GM04503 (cell line): ENCODE measurements around the gene RNF19B.
"Not testable (repeated sequence)": the region's sequence is repeated elsewhere in the genome, so short reads cannot be mapped to it uniquely, and the experiment has no call there.

ENCODE experiments used
- DNase-seq: peaks from one replicate; pipeline ENCODE4 v3.0.0-alpha.2; 2012; ENCODE audit warnings: low read depth

Gene RNF19B

DNA sequence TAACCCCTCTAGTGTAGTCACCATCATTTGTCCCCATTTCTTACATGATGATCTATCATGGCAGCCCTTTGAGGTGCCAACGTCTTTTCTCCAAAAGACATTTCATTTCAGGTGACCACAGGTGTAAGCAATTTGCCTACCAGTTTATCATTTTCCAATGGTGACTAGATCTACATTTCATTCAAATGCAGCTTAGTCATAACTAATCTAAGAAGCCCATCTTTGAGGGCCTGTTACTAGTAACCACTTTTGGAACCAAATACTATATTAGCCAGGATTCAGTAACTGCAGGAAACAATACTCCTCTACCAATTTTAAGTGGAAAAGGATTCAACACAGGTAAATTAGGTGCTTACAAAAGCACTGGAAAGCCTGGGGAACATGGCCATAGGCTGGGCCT is 32.8 kb downstream of the RNF19B start:
- no peak for DNase-seq

DNA sequence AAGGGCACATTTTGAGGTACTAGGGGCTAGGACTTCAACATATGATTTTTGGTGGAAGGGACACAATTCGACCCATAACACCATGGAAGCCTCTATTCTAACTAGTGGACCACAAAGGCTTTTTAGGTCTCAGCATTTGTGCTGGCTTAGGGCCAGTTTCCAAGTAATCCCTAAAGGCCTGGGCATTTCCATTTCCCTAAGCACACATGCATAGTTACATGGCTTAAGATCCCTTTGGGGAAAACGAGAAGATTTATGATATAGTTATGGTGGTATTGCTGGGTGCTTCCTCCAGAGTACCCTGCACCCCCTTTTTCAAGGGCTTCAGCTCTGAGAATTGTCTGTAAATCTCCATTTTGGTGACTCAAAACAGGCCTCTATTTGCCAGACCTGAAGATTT is 35.2 kb downstream of the RNF19B start:
- no peak for DNase-seq

DNA sequence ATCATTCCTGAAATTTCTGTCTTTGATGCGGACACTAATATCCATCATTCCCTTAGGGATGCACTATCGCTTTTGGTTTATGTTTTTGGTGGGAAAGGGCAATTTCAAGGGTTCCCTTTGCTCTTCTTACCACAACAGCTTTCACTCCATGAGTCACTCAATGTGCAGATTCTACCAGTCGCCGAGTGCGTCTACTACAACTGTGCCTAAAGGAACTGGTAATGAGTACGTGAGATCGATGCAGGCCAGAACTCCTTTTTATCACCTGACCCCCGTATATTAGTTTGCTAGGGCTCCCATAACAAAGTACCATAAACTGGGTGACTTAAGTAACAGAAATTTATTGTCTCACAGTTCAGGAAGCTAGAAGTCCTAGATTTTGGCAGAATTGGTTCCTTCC is 35.9 kb downstream of the RNF19B start:
- DNase-seq = no peak

DNA sequence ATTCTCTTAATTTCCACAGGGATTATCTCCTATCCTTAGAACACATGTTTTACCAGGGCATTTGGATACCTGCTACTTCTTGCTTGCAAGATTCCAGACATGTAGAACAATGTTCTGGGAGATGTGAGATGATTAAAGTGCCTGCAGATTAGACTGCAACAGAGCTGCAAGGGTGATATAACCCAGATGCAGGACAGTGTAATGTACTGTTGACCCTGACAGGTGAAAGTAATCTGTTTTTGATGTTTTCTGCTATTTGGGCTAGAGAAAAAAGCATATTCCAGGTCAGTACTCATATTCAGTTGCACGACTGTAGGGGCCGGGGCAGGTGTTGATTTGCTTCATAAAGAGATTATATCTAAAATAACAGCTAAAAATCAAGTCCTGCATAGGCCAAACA is 36.3 kb downstream of the RNF19B start:
- no peak for DNase-seq

DNA sequence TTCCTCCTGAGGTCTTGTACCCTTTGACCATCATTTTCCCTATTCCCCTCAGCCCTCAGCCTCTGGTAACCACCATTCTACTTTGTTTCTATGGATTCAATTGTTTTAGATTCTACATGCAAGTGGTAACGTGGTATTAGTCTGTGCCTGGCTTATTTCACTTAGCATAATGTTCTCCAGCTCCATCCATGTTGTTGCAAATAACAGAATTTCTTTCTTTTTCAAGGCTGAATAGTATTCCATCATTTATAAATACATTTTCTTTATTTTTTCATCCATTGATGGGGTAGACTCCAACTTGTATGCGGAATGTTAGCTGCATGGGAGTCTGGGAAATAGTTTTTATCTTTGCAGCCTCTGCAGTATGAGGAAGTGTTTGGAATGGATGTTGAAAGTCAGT is 37.2 kb downstream of the RNF19B start:
- no peak for DNase-seq

DNA sequence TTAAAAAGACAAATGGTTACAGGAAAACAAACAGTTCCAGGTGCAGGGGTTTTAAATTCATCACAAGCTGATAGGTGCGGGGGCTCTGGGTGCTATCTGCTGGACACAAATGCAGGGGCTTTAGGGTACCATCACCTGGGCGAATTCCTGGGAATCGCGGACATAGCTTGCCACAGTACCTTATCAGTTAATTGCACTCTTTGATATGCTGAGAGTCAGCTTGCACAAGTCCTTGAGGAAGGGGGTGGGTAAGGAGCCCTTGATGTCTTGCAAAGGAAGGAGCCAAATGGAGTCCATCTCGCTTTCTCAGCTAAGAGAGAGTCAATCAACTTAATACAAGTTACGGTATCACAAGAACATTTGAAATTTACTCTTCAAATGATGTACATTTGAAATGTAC is 38.0 kb downstream of the RNF19B start:
- DNase-seq = no peak

DNA sequence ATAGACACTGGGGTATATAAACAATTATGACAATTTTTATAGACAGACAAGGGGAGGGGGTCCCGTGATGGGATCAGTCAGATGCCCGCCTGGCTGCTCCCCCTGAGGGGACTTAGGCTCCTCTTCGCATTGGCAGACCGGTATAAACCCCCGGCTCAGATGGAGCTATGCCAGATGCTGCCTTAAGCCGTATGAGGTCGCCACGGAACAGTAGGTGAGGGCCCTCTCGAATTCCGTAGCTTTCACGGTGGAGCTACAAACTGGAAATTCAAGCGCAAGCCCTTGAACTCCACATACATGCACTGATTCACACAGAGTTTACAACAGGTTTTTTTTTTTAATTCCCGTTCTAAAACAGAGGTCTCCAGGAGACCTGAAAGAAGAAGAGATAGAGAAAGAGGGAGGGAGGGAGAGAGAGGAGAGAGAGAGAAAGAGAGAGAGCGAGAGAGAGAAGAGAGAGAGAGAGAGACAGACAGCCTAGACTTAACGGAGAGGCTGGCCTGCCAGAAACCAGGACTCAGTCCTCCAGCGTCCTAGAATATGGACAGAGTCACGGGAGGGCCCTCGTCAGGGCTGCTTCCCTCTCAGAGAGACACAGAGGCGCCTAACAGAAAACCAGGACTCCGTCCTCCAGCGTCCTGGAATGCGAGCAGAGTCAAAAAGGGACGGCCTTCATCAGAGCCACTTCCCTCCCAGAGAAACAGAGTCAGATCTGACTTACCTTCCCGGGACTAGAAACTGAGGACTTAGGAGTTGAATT is 39.0 kb downstream of the RNF19B start:
- DNase-seq = no peak

DNA sequence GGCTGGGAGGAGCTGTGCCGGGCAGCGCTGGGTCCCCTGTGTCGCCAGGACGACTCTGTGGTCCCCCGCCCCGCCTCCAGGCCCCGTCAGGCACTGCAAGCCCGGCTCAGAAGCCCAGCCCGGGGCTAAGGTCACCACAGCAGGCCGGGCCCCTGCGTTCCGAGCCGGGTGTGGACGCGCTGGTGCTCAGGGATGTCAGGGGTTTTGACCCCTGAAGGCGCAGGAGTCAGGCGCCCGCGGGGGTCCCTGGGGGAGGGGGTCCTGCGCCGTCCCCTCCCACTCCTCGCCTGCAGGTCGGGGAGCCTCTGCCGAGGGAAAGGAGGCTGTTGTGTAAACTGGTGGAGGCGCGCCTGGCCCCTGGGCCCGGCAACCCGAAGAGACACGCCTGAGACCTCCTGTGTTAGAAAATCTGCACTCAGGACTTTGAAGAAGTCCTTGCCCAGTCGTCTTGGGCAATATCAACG is 39.7 kb downstream of the RNF19B start:
- DNase-seq = no peak

DNA sequence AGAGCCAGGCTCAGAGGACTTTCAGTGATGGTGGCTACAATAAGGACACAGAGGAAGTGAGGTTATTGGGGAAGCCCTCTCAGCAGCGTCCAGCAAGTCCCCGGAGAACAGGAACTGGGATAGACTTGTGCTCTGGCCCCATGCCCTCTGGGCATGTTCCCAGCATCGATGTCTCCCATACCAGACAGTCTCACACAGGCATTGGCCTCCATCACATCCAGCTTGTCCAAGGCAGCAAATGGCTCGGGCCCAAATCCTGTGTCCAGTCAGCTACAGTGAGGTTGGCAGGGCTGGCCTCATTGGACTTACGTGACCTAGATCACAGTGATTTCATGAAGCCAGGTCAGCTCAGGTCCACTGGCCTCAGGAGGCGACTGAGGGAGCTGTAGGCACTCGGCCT is 43.8 kb downstream of the RNF19B start:
- DNase-seq = no peak

DNA sequence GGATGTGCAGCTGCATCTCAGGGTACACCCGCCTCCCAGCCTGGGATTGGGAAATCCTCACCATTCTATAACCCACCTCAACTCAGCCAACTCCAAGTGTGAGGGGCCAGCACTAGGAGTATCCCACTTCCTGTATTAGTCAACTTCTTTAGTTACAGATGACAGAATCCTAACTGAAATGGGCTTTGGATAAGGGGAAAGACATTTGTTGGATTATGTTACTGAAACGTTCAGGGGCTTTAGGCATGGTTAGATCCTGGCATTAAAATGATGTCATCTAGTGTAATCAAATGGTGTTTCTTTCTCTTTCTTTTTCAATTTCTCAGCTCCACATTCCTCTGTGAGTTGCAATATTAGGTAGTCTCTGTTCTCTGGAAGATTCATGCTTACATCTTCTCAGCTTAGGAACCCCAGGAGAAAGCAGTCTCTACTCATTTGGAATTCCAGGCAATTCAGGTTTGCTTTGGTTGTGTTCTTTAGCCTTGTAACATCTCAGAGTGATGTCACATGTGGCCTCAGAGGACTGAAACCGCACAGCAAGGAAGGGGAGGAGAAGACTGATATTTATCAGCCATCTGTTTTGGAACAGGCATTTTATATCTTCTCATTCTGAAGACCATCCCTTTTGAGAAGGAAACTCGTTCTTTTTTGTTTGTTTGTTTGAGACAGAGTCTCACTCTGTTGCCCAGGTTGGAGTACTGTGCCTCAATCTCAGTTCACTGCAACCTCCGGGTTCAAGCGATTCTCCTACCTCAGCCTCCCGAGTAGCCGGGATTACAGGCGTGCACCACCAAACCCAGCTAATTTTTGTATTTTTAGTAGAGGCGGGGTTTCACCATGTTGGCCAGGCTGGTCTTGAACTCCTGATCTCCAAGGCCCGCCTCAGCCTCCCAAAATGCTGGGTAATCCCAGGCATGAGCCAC is 44.5 kb downstream of the RNF19B start:
- DNase-seq = no peak

DNA sequence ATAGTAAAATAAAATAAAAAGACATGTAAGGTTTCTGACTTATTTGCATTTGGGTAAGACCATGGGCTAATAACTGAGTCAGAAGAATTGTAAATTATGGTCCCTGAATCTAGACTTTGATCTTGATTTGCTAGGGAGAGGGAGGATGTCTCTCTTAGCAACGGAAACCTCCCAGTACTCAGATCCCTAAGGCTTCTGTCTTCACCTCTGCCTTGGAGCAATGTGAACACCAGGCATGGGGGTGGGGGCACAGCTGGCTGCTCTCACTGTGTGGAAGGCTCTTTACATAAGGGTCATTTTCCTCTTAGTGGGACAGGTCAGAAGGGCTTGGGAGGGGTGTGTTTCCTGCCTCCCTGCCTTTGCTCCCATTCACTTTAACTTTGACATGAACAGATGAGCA is 46.4 kb downstream of the RNF19B start:
- DNase-seq = no peak

DNA sequence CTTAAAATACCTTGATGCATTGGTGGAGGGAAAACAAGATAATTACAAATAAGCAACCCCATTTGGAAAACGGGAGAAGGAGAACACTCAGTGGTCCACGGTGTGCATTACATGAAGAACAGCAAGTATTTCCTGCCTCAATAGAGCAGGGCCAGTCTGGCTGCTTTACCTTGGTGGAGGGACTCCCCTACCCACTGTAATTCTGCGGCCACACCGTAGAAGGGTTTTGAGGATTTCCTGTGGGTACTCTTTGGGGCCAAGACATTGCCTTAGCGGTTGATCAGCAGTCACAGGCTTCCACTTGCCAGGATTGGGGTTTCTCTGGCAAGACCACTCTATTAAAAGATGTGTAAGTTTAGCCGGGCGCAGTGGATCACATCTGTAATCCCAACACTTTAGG is 47.1 kb downstream of the RNF19B start:
- DNase-seq = no peak

DNA sequence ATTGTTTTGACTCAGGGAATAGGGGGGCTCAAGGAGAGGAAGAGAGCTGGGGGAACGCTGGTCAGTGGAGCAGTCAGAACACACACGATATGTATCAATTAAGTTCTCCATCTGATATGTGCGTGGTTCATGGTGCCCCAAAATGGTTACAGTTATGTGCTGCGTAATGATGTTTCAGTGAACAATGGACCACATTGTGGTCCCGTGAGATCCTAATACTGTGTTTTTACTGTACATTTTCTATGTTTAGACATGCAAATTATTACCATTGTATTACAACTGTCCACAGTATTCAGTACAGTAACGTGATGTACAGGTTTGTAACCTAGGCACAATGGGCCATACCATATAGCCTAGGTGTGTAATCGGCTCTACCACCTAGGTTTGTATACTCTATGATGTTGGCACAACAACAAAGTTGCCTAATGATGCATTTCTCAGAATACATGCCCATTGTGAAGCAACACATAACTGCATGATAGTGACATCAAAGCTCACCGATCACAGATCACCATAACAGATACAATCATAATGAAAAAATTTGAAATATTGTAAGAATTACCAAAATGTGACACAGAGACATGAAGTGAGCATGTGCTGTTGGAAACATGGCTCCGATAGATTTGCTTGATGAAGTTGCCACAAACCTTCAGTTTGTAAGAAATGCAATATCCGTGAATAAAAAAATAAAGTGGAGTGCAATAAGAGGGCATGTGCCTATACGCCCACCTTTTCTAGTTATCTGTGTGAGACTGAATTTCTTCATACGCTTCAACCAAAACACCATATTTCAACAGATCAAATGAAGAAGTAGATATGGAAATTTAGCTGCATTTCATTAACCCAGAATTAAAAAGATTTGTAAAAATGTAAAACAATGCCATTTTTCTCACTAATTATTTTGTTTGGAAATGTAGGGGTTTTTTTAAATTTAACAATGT is 48.6 kb downstream of the RNF19B start:
- no peak for DNase-seq

DNA sequence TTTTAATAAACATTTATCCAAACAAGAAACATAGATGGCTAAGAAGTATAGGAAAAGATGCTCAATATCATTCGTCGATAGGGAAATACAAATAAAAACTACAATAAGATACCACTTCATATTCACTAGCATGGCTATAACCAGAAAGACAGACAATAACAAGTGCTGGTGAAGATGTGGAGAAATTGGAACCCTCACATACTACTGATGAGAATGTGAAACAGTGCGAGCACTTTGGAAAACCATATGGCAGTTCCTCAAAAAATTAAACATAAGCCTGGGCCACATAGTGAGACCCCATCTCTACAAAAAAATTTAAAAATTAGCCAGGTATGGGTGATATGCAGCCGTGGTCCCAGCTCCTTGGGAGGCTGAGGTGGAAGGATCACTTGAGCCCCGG is 54.3 kb downstream of the RNF19B start:
- DNase-seq = no peak

DNA sequence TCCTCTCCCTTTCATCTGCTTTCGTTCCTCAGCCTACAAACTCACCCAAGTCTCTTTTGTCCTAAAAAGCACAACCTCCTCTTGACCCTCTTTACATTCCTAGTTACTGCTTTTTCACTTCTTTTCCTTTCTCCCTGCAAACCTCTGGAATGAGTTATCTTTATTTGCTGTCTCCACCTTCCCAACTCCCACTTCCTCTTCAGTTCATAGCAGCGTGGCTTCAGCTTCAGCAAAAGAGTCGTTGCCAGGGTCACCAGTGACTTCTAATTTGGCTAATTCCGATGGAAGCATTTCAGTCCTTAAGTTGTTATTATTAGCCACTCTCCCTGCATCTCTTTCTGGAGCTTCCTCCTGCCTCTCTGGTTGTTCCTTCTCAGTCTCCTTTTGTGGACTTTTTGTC is 57.2 kb downstream of the RNF19B start:
- no peak for DNase-seq

DNA sequence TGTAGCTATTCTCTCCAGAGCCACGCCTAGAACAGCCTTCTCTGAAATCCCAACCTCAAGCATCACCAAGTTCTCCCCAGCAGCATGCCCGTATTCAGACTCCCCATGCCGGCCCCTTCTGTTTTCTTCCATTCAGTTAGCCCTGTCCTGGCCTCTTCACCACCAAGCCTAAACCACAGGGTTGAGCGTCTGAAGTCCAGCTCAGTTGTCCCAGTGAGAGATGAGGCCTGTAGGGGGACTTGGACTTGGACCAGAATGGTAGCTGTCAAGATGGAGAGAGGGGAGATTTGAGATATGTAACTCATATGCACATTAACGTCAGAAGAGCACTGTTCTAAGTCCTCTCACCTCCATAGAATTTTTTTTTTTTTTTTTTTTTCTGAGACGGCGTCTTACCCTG is 58.0 kb downstream of the RNF19B start:
- DNase-seq = no peak

DNA sequence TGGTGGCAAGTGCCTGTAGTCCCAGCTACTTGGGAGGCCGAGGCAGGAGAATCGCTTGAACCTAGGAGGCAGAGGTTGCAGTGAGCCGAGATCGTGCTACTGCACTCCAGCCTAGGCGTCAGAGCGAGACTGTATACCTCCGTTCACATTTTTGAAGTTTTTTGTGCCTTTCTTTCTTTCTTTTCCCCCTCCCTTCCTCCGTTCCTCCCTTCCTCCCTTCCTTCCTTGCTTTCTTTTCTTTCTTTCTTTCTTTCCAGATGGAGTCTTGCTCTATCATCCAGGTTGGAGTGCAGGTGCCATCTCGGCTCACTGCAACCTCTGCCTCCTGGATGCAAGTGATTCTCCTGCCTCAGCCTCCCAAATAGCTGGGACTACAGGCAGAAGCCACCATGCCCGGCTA is 59.0 kb downstream of the RNF19B start:
- DNase-seq = not testable (repeated sequence)

DNA sequence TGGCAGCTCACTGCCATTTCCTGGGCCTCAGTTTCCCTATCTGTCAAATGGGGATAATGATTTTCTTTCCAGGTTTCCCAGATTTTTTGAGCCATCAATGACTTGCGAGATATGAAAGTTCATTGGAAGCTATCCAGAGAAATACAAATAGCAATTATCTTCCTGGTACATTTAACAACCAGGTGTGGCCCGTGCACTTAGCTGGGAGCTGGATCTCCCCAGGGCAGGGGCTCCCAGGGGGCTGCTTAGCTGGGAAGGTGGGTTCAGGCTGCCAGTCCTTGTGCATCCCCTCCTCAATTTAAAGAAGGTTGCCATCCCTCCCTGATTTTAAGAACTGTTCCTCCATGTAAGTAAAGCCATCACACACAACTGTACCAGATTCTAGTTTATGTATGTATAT is 59.8 kb downstream of the RNF19B start:
- DNase-seq = no peak

DNA sequence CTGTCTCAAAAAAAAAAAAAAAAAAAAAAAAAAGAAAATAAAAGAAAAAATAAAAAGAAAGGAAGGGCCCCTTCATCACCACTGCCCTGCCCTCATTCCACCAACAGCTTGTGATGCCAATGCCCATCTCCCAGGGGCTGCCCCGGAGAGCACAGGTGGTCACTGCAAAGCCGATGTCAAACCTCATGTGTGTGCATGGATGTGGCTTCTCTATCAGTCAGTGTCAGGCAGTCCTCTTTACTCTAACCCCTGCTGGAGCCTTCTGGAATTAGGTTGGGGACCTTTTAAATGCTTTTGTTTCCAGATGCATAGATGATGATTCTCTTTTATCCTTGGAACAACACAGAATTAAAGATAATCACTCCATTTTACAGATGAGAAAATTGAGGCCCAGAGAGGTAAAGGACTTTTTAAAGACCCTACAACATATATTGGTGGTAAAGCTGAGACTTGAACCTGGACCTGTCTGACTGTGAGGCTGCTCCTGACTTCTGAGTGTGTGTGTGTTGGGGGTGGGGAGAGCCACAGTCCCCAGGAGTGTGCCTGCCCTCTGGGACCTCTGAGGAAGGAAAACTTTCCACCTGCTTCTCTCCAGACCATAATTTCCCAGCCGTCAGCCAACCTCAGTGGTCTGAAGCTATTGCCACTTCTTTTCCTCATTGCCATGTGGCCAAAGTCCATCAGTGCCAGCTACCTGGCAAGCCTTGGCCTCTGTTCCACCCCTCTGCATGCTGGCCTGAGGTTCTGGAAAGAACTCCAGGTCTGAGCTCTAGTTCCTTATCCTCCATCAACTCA is 60.4 kb downstream of the RNF19B start:
- DNase-seq = no peak

DNA sequence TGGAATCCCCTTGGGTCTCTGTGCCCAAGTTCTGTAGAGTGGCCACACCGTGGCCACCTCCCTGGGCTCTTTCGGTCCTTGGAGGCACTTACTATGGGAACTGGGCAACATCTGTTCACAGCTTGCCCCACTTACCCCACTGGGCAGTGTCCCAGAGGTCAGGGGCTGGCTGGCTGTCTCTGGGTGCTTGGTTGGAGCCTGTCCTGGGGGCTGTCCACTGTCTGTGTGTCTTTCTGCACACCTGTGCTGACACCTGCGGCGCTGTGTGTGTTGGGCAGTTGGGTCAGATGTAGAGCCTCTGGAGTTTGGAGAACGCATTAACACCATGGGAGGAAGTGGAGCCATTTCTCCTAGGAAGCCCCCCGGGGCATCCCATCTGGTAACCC is 62.1 kb downstream of the RNF19B start:
- no peak for DNase-seq

DNA sequence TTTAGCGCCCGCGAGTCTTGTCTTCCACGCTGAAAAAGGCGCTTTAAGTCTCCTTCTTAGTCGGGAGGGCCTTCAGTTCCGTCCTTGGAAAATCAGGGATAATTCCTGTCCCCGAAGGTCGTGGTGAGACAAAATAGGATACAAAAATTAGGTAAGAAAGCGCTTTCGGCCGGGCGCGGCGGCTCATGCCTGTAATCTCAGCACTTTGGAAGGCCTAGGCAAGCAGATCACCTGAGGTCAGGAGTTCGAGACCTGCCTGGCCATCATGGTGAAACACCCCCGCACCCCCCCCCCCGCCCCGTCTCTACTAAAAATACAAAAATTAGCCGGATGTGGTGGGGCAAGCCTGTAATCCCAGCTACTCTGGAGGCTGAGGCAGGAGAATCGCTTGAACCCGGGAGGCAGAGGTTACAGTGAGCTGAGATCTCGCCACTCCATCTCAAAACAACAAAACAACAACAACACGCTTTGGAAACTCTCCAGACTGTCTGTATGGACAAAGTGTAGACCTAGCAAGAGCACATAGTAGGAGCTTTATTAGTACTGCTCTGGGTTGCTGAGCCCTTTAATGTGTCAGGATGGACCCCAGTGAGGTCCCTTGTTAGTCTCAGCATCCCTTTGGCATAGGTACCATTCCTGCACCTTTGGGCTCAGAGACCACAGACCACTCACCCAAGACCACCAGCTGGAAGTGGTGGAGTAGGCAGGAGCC is 62.6 kb downstream of the RNF19B start:
- DNase-seq = no peak
